ENCODE results near the gene IGSF22. TPM values are rescaled to one million over a fixed set of nuclear protein-coding genes. Genes with fewer than 3 reads are reported as not detected.

The IGSF22 gene
- total RNA-seq, 1 experiment from 2014 or later, result not detected

DNA sequence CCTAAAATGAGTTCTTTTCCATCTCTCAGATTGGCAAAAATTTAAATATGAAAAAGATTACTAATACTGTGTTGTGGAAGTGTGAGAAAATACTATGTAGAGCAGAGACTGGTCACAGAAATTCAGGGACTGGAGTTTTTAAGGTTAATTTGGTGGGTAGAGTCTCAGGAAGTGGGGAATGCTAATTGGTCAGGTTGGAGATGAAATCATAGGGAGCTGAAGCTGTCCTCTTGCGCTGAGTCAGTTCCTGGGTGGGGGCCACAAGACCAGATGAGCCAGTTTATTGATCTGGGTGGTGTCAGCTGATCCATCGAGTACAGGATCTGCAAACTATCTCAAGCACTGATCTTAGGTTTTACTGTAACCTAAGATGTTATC is 56.8 kb downstream of the IGSF22 start:
- no peaks in the 10 kb centered on the region for H3K36me3 ChIP-seq (ENCODE audit: control insufficient read depth in 1 of 2, insufficient read depth in 2 of 2, low read length in 2 of 2)
- no peaks in the 10 kb centered on the region for H3K9me2 ChIP-seq (ENCODE audit: insufficient read depth)
- intact Hi-C loops (cut with micrococcal nuclease), result loop anchor here (2.0 kb wide), 1 partner anchor 34 kb away; the partner anchor contains the start of gene SPTY2D1
- no peaks in the 10 kb centered on the region for H3K27me3 ChIP-seq (ENCODE audit: insufficient read depth, low read length)
- POLR2A ChIA-PET, result no interaction called here
- H3K4me1 ChIP-seq (ENCODE audit: control insufficient read depth in 1 of 2, insufficient read depth in 2 of 2, low read length in 2 of 2), result peaks cover 14 to 31% of the 10 kb centered on the region in 2 experiments
- peak; percentile 53 for TF ChIP-seq POLR2AphosphoS5 (IDR thresholded peaks at IDR 0.05; ENCODE audit: low read depth, low read length)
- 0 out of 2 replicates have a peak, but pooled peaks have one; percentile 16 for TF ChIP-seq CEBPB (IDR thresholded peaks at IDR 0.05; ENCODE audit: low read depth)
- no peak for TF ChIP-seq POLR2A (IDR thresholded peaks at IDR 0.05; ENCODE audit: borderline replicate concordance, extremely low read depth, insufficient read depth, insufficient read length)
- TF ChIP-seq SP1 (IDR thresholded peaks at IDR 0.05; ENCODE audit: low read depth), result peak; percentile 83
- peak; percentile 74 for TF ChIP-seq FOSL1 (IDR thresholded peaks at IDR 0.05; ENCODE audit: low read depth)
- peak; percentile 78 for TF ChIP-seq JUND (IDR thresholded peaks at IDR 0.05)
- TF ChIP-seq, protein P1, sequence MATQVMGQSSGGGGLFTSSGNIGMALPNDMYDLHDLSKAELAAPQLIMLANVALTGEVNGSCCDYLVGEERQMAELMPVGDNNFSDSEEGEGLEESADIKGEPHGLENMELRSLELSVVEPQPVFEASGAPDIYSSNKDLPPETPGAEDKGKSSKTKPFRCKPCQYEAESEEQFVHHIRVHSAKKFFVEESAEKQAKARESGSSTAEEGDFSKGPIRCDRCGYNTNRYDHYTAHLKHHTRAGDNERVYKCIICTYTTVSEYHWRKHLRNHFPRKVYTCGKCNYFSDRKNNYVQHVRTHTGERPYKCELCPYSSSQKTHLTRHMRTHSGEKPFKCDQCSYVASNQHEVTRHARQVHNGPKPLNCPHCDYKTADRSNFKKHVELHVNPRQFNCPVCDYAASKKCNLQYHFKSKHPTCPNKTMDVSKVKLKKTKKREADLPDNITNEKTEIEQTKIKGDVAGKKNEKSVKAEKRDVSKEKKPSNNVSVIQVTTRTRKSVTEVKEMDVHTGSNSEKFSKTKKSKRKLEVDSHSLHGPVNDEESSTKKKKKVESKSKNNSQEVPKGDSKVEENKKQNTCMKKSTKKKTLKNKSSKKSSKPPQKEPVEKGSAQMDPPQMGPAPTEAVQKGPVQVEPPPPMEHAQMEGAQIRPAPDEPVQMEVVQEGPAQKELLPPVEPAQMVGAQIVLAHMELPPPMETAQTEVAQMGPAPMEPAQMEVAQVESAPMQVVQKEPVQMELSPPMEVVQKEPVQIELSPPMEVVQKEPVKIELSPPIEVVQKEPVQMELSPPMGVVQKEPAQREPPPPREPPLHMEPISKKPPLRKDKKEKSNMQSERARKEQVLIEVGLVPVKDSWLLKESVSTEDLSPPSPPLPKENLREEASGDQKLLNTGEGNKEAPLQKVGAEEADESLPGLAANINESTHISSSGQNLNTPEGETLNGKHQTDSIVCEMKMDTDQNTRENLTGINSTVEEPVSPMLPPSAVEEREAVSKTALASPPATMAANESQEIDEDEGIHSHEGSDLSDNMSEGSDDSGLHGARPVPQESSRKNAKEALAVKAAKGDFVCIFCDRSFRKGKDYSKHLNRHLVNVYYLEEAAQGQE (IDR thresholded peaks at IDR 0.05; ENCODE audit: low read depth), result no peak
- H2AFZ ChIP-seq (ENCODE audit: low read depth, low read length, poor library complexity, severe bottlenecking), result peak overlapping the region; percentile 72
- peak; percentile 46 for DNase-seq (ENCODE audit: low read depth, low spot score)
- H3K9ac ChIP-seq (ENCODE audit: low read length), result peak overlapping the region; percentile 28
- H3K9me3 ChIP-seq (ENCODE audit: control insufficient read depth in 1 of 2, insufficient read depth in 1 of 2, low read depth in 1 of 2, low read length in 2 of 2), result no peaks in the 10 kb centered on the region
- CTCF ChIA-PET, result no interaction called here
- no peaks in the 10 kb centered on the region for H4K20me1 ChIP-seq (ENCODE audit: insufficient read depth)
- BruUV-seq (replicated peaks), result no TSS peak
- RAD21 ChIA-PET (ENCODE audit: low non-redundant PET in 1 of 2, low total read pairs in 2 of 2, uncharacterized antibody in 2 of 2, unreplicated experiment in 2 of 2), result no interaction called here
- H3K79me2 ChIP-seq (ENCODE audit: insufficient read depth, low read length), result no peaks in the 10 kb centered on the region
- peak overlapping the region; percentile 74 for H3K4me2 ChIP-seq (ENCODE audit: low read length)
- peak overlapping the region; percentile 56 for H3K27ac ChIP-seq (ENCODE audit: low read depth, low read length)
- peak overlapping the region; percentile 17 to 34; a peak in 3 of 4 replicates for H3K4me3 ChIP-seq (replicated peaks in 1 of 2; ENCODE audit: low read depth in 1 of 2, low read length in 2 of 2)
- peak; percentile 71 for ATAC-seq

DNA sequence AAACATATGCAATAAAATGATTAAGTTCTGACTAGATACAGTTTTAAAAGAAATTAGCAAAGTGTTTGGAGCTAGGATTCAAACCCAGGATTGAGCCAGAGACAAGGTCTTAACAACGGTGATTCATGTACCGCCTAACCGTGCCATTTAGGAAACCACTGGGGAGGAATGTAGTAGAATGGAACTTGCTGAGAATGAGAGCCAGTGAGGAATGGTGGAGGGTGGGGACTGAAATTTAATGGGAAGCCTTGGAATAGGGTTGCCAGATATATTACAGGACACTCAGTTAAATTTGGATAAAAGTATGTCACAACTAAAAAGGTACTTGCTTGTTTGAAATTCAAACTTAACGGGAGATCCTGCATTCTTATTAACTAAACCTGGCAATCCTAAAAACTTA is 57.9 kb downstream of the IGSF22 start:
- Histone ChIP-seq H3K27ac (ENCODE audit: low read depth, low read length) (no peak overlapping the region), H3K4me2 (ENCODE audit: low read length) (peak overlapping the region; percentile 74), H2AFZ (ENCODE audit: low read depth, low read length, poor library complexity, severe bottlenecking) (peak overlapping the region; percentile 81), H3K36me3 (ENCODE audit: control insufficient read depth in 1 of 2, insufficient read depth in 2 of 2, low read length in 2 of 2) (no peaks in the 10 kb centered on the region), H3K9ac (ENCODE audit: low read length) (no peak overlapping the region; the same call in 1 of the 2 replicates), H3K9me2 (ENCODE audit: insufficient read depth) (no peaks in the 10 kb centered on the region), H3K4me1 (ENCODE audit: control insufficient read depth in 1 of 2, insufficient read depth in 2 of 2, low read length in 2 of 2) (peaks cover 14 to 31% of the 10 kb centered on the region in 2 experiments), H3K79me2 (ENCODE audit: insufficient read depth, low read length) (no peaks in the 10 kb centered on the region), H3K9me3 (ENCODE audit: control insufficient read depth in 1 of 2, insufficient read depth in 1 of 2, low read depth in 1 of 2, low read length in 2 of 2) (no peaks in the 10 kb centered on the region), H3K27me3 (ENCODE audit: insufficient read depth, low read length) (no peaks in the 10 kb centered on the region), H4K20me1 (ENCODE audit: insufficient read depth) (no peaks in the 10 kb centered on the region), H3K4me3 (replicated peaks in 1 of 2; ENCODE audit: low read depth in 1 of 2, low read length in 2 of 2) (peak overlapping the region in 1 of 2 experiments; percentile 34; a peak in 1 of 4 replicates)
- DNase-seq (ENCODE audit: low read depth, low spot score) (no peak), ATAC-seq (peak; percentile 21; the same call in 1 of the 2 replicates)
- BruUV-seq (replicated peaks), result no TSS peak
- ChIA-PET CTCF (no interaction called here), POLR2A (no interaction called here), RAD21 (ENCODE audit: low non-redundant PET in 1 of 2, low total read pairs in 2 of 2, uncharacterized antibody in 2 of 2, unreplicated experiment in 2 of 2) (no interaction called here)
- TF ChIP-seq, protein P2, sequence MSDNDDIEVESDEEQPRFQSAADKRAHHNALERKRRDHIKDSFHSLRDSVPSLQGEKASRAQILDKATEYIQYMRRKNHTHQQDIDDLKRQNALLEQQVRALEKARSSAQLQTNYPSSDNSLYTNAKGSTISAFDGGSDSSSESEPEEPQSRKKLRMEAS (IDR thresholded peaks at IDR 0.05), result no peak
- no peak for TF ChIP-seq SP1 (IDR thresholded peaks at IDR 0.05; ENCODE audit: low read depth)
- TF ChIP-seq ELF1 (IDR thresholded peaks at IDR 0.05; ENCODE audit: borderline replicate concordance, low read depth), result no peak
- no peak for TF ChIP-seq POLR2A (IDR thresholded peaks at IDR 0.05; ENCODE audit: borderline replicate concordance, extremely low read depth, insufficient read depth, insufficient read length)
- no peak for TF ChIP-seq CBX3 (IDR thresholded peaks at IDR 0.05; ENCODE audit: low read depth)
- TF ChIP-seq TCF7L2 (IDR thresholded peaks at IDR 0.05; ENCODE audit: borderline replicate concordance, extremely low read depth, insufficient read depth, insufficient read length), result no peak
- TF ChIP-seq SRF (IDR thresholded peaks at IDR 0.05; ENCODE audit: low read depth), result no peak
- intact Hi-C loops (cut with micrococcal nuclease), result loop anchor here (2.0 kb wide), 1 partner anchor 33 kb away; the partner anchor contains the start of gene SPTY2D1

Data from HCT116 (cell line).